Peyer's patch (tissue), 4 donors: Measurements from ENCODE around the gene ECSIT.

ENCODE experiments used
- CTCF ChIP-seq, 6 experiments: fragments of 450-650 bp in 4 of 6; fragments of 200-600 bp in 2 of 6; sonication (generic) in 1 of 6; IDR thresholded peaks; one replicate each; pipeline ENCODE4 v1.5.1; 2017 to 2019; ENCODE audit warnings: antibody characterized with exemption in 6 of 6, mild to moderate bottlenecking in 3 of 6, moderate library complexity in 1 of 6
- POLR2A ChIP-seq, 2 donors: fragments of 450-650 bp; IDR thresholded peaks; one replicate each; pipeline ENCODE4 v1.5.1; 2017; ENCODE audit warnings: antibody characterized with exemption in 2 of 2, mild to moderate bottlenecking in 2 of 2, moderate library complexity in 2 of 2

- TF ChIP-seq CTCF (IDR thresholded peaks at IDR 0.05) (no peak), POLR2A (IDR thresholded peaks at IDR 0.05) (no peak)
These were observed 29.7 kb downstream of the ECSIT start for GRCh38 chr19:11499220-11499726.
